ENCODE measurements around the gene SPIRE1. TPM values are rescaled to one million over a fixed set of nuclear protein-coding genes. Genes with fewer than 3 reads are reported as not detected.
"Not testable (repeated sequence)": the region's sequence is repeated elsewhere in the genome, so short reads cannot be mapped to it uniquely, and the experiment has no call there.

The SPIRE1 gene
- total RNA-seq, 1 experiment from 2014 or later = 19.1 TPM

GRCh38 chr18:12599543-12599942 lies 58.4 kb downstream of the SPIRE1 start:
- peak; percentile 38 for DNase-seq (ENCODE audit: low read depth)

GRCh38 chr18:12598181-12598930 lies 59.6 kb downstream of the SPIRE1 start:
- DNase-seq (ENCODE audit: low read depth) = peak; percentile 54

- DNase-seq (ENCODE audit: low read depth) = peak; percentile 84
Measured at GRCh38 chr18:12597760-12598159, 60.1 kb downstream of the SPIRE1 start.

GRCh38 chr18:12595571-12596255 lies 62.2 kb downstream of the SPIRE1 start:
- DNase-seq (ENCODE audit: low read depth) = no peak

- peak; percentile 12 for DNase-seq (ENCODE audit: low read depth)
Measured at GRCh38 chr18:12593866-12594265, 64.0 kb downstream of the SPIRE1 start.

GRCh38 chr18:12592597-12593127 lies 65.2 kb downstream of the SPIRE1 start:
- no peak for DNase-seq (ENCODE audit: low read depth)

GRCh38 chr18:12589448-12589847 lies 68.5 kb downstream of the SPIRE1 start:
- no peak for DNase-seq (ENCODE audit: low read depth)

- no peak for DNase-seq (ENCODE audit: low read depth)
Measured at GRCh38 chr18:12586956-12587355, 71.0 kb downstream of the SPIRE1 start.

- DNase-seq (ENCODE audit: low read depth) = no peak
Measured at GRCh38 chr18:12585218-12585617, 72.7 kb downstream of the SPIRE1 start.

GRCh38 chr18:12580630-12581342 lies 77.1 kb downstream of the SPIRE1 start:
- no peak for DNase-seq (ENCODE audit: low read depth)

GRCh38 chr18:12579775-12580174 lies 78.1 kb downstream of the SPIRE1 start:
- DNase-seq (ENCODE audit: low read depth) = no peak

- DNase-seq (ENCODE audit: low read depth) = no peak
Measured at GRCh38 chr18:12577848-12578247, 80.1 kb downstream of the SPIRE1 start.

- DNase-seq (ENCODE audit: low read depth) = no peak
Measured at GRCh38 chr18:12574494-12575185, 83.3 kb downstream of the SPIRE1 start.

- DNase-seq (ENCODE audit: low read depth) = no peak
Measured at GRCh38 chr18:12571630-12572029, 86.3 kb downstream of the SPIRE1 start.

GRCh38 chr18:12569791-12570190 lies 88.1 kb downstream of the SPIRE1 start:
- DNase-seq (ENCODE audit: low read depth) = no peak

- DNase-seq (ENCODE audit: low read depth) = no peak
Measured at GRCh38 chr18:12567849-12568248, 90.1 kb downstream of the SPIRE1 start.

- no peak for DNase-seq (ENCODE audit: low read depth)
Measured at GRCh38 chr18:12564861-12565260, 93.0 kb downstream of the SPIRE1 start.

GRCh38 chr18:12564378-12564777 lies 93.5 kb downstream of the SPIRE1 start:
- DNase-seq (ENCODE audit: low read depth) = no peak

GRCh38 chr18:12560600-12560999 lies 97.3 kb downstream of the SPIRE1 start:
- DNase-seq (ENCODE audit: low read depth) = not testable (repeated sequence)

- no peak for DNase-seq (ENCODE audit: low read depth)
Measured at GRCh38 chr18:12559319-12559718, 98.6 kb downstream of the SPIRE1 start.

- DNase-seq (ENCODE audit: low read depth) = no peak
Measured at GRCh38 chr18:12556946-12557806, 100.7 kb downstream of the SPIRE1 start.

Data from M059J (cell line).